Measurements from ENCODE around the gene KCNT2.

DNA sequence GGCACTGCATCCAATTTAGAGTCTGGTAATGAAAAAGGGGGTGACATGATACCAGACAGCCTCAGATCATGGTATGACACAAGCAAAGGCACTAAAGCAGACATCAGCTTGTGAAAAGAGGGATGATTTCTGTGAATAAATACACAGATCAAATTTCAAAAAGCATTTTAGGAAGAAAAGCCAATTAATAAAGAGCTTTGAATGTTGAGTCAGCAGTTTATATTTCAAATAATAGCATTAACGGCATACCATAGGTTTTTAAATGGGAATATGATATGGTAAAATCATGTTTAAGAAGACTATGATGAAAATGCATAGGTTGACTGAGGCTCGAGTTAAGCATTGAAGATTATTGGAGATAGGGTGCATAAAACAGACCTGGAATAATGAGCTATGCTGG lies 13.5 kb downstream of the KCNT2 start:
- TF ChIP-seq, protein P1, sequence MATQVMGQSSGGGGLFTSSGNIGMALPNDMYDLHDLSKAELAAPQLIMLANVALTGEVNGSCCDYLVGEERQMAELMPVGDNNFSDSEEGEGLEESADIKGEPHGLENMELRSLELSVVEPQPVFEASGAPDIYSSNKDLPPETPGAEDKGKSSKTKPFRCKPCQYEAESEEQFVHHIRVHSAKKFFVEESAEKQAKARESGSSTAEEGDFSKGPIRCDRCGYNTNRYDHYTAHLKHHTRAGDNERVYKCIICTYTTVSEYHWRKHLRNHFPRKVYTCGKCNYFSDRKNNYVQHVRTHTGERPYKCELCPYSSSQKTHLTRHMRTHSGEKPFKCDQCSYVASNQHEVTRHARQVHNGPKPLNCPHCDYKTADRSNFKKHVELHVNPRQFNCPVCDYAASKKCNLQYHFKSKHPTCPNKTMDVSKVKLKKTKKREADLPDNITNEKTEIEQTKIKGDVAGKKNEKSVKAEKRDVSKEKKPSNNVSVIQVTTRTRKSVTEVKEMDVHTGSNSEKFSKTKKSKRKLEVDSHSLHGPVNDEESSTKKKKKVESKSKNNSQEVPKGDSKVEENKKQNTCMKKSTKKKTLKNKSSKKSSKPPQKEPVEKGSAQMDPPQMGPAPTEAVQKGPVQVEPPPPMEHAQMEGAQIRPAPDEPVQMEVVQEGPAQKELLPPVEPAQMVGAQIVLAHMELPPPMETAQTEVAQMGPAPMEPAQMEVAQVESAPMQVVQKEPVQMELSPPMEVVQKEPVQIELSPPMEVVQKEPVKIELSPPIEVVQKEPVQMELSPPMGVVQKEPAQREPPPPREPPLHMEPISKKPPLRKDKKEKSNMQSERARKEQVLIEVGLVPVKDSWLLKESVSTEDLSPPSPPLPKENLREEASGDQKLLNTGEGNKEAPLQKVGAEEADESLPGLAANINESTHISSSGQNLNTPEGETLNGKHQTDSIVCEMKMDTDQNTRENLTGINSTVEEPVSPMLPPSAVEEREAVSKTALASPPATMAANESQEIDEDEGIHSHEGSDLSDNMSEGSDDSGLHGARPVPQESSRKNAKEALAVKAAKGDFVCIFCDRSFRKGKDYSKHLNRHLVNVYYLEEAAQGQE (IDR thresholded peaks at IDR 0.05; ENCODE audit: low read depth, low read length), result no peak
- TF ChIP-seq, protein P2, sequence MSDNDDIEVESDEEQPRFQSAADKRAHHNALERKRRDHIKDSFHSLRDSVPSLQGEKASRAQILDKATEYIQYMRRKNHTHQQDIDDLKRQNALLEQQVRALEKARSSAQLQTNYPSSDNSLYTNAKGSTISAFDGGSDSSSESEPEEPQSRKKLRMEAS (IDR thresholded peaks at IDR 0.05; ENCODE audit: low read depth, low read length), result no peak
- TF ChIP-seq, protein P3, sequence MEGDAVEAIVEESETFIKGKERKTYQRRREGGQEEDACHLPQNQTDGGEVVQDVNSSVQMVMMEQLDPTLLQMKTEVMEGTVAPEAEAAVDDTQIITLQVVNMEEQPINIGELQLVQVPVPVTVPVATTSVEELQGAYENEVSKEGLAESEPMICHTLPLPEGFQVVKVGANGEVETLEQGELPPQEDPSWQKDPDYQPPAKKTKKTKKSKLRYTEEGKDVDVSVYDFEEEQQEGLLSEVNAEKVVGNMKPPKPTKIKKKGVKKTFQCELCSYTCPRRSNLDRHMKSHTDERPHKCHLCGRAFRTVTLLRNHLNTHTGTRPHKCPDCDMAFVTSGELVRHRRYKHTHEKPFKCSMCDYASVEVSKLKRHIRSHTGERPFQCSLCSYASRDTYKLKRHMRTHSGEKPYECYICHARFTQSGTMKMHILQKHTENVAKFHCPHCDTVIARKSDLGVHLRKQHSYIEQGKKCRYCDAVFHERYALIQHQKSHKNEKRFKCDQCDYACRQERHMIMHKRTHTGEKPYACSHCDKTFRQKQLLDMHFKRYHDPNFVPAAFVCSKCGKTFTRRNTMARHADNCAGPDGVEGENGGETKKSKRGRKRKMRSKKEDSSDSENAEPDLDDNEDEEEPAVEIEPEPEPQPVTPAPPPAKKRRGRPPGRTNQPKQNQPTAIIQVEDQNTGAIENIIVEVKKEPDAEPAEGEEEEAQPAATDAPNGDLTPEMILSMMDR (IDR thresholded peaks at IDR 0.05 in 2 of 3, conservative IDR thresholded peaks at IDR 0.05 in 1 of 3; ENCODE audit: control insufficient read depth in 2 of 3, extremely low read depth in 1 of 3, insufficient read depth in 1 of 3, low read depth in 3 of 3, low read length in 3 of 3), result no peak
- TF ChIP-seq SIN3A (IDR thresholded peaks at IDR 0.05; ENCODE audit: low read depth, low read length), result no peak
- TF ChIP-seq JUND (IDR thresholded peaks at IDR 0.05; ENCODE audit: low read depth, low read length), result no peak

All from GM12878 (cell line).